ENCODE results near the gene EMP3.
A peak's percentile ranks its signal among the peaks of the same experiment; 100 is the strongest.
"Not testable (repeated sequence)": the region's sequence is repeated elsewhere in the genome, so short reads cannot be mapped to it uniquely, and the experiment has no call there.

Gene EMP3

GRCh38 chr19:48363500-48363809 is 38.1 kb downstream of the EMP3 start:
- H3K4me1 ChIP-seq (ENCODE audit: control insufficient read depth, insufficient read depth, low read length), result peaks cover 6% of the 10 kb centered on the region

GRCh38 chr19:48363810-48364597 is 38.7 kb downstream of the EMP3 start, which contains the start of the genes SYNGR4 and TMEM143:
TSS of gene SYNGR4 (plus strand) at chr19:48364367. CDS start at chr19:48365843, 1,476 bp downstream.
TSS of gene TMEM143 (minus strand) at chr19:48363940. CDS start at chr19:48363920, 20 bp downstream.
- no peaks in the 10 kb centered on the region for H3K27me3 ChIP-seq (ENCODE audit: control insufficient read depth, insufficient read depth, low read length)
- peak within 1 kb of the TSS; percentile 87 for H3K27ac ChIP-seq (ENCODE audit: low read depth, low read length)
- peak within 1 kb of the TSS; percentile 67 for H3K9ac ChIP-seq (ENCODE audit: low read depth, low read length)
- no peaks in the 10 kb centered on the region for H3K9me3 ChIP-seq (ENCODE audit: control insufficient read depth, insufficient read depth, low read length)
- H3K36me3 ChIP-seq (ENCODE audit: control insufficient read depth, insufficient read depth, low read length), result peaks cover 3% of the 10 kb centered on the region; the same call in 1 of the 2 replicates
- H3K4me1 ChIP-seq (ENCODE audit: control insufficient read depth, insufficient read depth, low read length), result peaks cover 6% of the 10 kb centered on the region
- H3K4me3 ChIP-seq (ENCODE audit: low read depth, low read length), result peak within 1 kb of the TSS; percentile 69

More at GRCh38 chr19:48363500-48363809, 38.1 kb downstream of the EMP3 start:
- H3K27me3 ChIP-seq (ENCODE audit: control insufficient read depth, insufficient read depth, low read length), result no peaks in the 10 kb centered on the region
- peaks cover 3% of the 10 kb centered on the region; the same call in 1 of the 2 replicates for H3K36me3 ChIP-seq (ENCODE audit: control insufficient read depth, insufficient read depth, low read length)
- H3K9me3 ChIP-seq (ENCODE audit: control insufficient read depth, insufficient read depth, low read length), result no peaks in the 10 kb centered on the region
- peak overlapping the region; percentile 67 for H3K9ac ChIP-seq (ENCODE audit: low read depth, low read length)
- peak overlapping the region; percentile 87 for H3K27ac ChIP-seq (ENCODE audit: low read depth, low read length)
- H3K4me3 ChIP-seq (ENCODE audit: low read depth, low read length), result peak overlapping the region; percentile 69

GRCh38 chr19:48364598-48365348 is 39.4 kb downstream of the EMP3 start:
- Histone ChIP-seq H3K9ac (ENCODE audit: low read depth, low read length) (peak overlapping the region; percentile 52), H3K4me3 (ENCODE audit: low read depth, low read length) (peak overlapping the region; percentile 50), H3K4me1 (ENCODE audit: control insufficient read depth, insufficient read depth, low read length) (peaks cover 6% of the 10 kb centered on the region), H3K9me3 (ENCODE audit: control insufficient read depth, insufficient read depth, low read length) (no peaks in the 10 kb centered on the region), H3K27ac (ENCODE audit: low read depth, low read length) (peak overlapping the region; percentile 67), H3K27me3 (ENCODE audit: control insufficient read depth, insufficient read depth, low read length) (no peaks in the 10 kb centered on the region), H3K36me3 (ENCODE audit: control insufficient read depth, insufficient read depth, low read length) (peaks cover 3% of the 10 kb centered on the region; the same call in 1 of the 2 replicates)

- Histone ChIP-seq H3K4me1 (ENCODE audit: control insufficient read depth, insufficient read depth, low read length) (peaks cover 6% of the 10 kb centered on the region), H3K27me3 (ENCODE audit: control insufficient read depth, insufficient read depth, low read length) (no peaks in the 10 kb centered on the region), H3K36me3 (ENCODE audit: control insufficient read depth, insufficient read depth, low read length) (peaks cover 3% of the 10 kb centered on the region; the same call in 1 of the 2 replicates), H3K4me3 (ENCODE audit: low read depth, low read length) (no peak overlapping the region), H3K9me3 (ENCODE audit: control insufficient read depth, insufficient read depth, low read length) (no peaks in the 10 kb centered on the region), H3K27ac (ENCODE audit: low read depth, low read length) (no peak overlapping the region), H3K9ac (ENCODE audit: low read depth, low read length) (no peak overlapping the region)
Observed at GRCh38 chr19:48365602-48366001, 40.2 kb downstream of the EMP3 start.

- no peak overlapping the region for H3K4me3 ChIP-seq (ENCODE audit: low read depth, low read length)
- H3K27ac ChIP-seq (ENCODE audit: low read depth, low read length), result no peak overlapping the region
- no peaks in the 10 kb centered on the region for H3K27me3 ChIP-seq (ENCODE audit: control insufficient read depth, insufficient read depth, low read length)
- H3K36me3 ChIP-seq (ENCODE audit: control insufficient read depth, insufficient read depth, low read length), result no peaks in the 10 kb centered on the region
- no peak overlapping the region for H3K9ac ChIP-seq (ENCODE audit: low read depth, low read length)
- H3K9me3 ChIP-seq (ENCODE audit: control insufficient read depth, insufficient read depth, low read length), result no peaks in the 10 kb centered on the region
- H3K4me1 ChIP-seq (ENCODE audit: control insufficient read depth, insufficient read depth, low read length), result peaks cover 3% of the 10 kb centered on the region
Observed at GRCh38 chr19:48367855-48368254, 42.5 kb downstream of the EMP3 start.

- Histone ChIP-seq H3K9ac (ENCODE audit: low read depth, low read length) (no peak overlapping the region), H3K27me3 (ENCODE audit: control insufficient read depth, insufficient read depth, low read length) (no peaks in the 10 kb centered on the region), H3K4me3 (ENCODE audit: low read depth, low read length) (no peak overlapping the region), H3K4me1 (ENCODE audit: control insufficient read depth, insufficient read depth, low read length) (peaks cover 3% of the 10 kb centered on the region; the same call in 1 of the 2 replicates), H3K9me3 (ENCODE audit: control insufficient read depth, insufficient read depth, low read length) (no peaks in the 10 kb centered on the region), H3K36me3 (ENCODE audit: control insufficient read depth, insufficient read depth, low read length) (no peaks in the 10 kb centered on the region), H3K27ac (ENCODE audit: low read depth, low read length) (no peak overlapping the region)
Observed at GRCh38 chr19:48368936-48369335, 43.6 kb downstream of the EMP3 start.

GRCh38 chr19:48370955-48371354 is 45.6 kb downstream of the EMP3 start:
- Histone ChIP-seq H3K9me3 (ENCODE audit: control insufficient read depth, insufficient read depth, low read length) (no peaks in the 10 kb centered on the region), H3K27ac (ENCODE audit: low read depth, low read length) (no peak overlapping the region), H3K27me3 (ENCODE audit: control insufficient read depth, insufficient read depth, low read length) (no peaks in the 10 kb centered on the region), H3K9ac (ENCODE audit: low read depth, low read length) (no peak overlapping the region), H3K4me3 (ENCODE audit: low read depth, low read length) (no peak overlapping the region), H3K36me3 (ENCODE audit: control insufficient read depth, insufficient read depth, low read length) (no peaks in the 10 kb centered on the region), H3K4me1 (ENCODE audit: control insufficient read depth, insufficient read depth, low read length) (no peaks in the 10 kb centered on the region)

GRCh38 chr19:48371367-48371766 is 46.0 kb downstream of the EMP3 start:
- H3K4me1 ChIP-seq (ENCODE audit: control insufficient read depth, insufficient read depth, low read length), result no peaks in the 10 kb centered on the region
- H3K27me3 ChIP-seq (ENCODE audit: control insufficient read depth, insufficient read depth, low read length), result no peaks in the 10 kb centered on the region
- no peaks in the 10 kb centered on the region for H3K9me3 ChIP-seq (ENCODE audit: control insufficient read depth, insufficient read depth, low read length)
- no peak overlapping the region for H3K27ac ChIP-seq (ENCODE audit: low read depth, low read length)
- H3K36me3 ChIP-seq (ENCODE audit: control insufficient read depth, insufficient read depth, low read length), result no peaks in the 10 kb centered on the region
- no peak overlapping the region for H3K9ac ChIP-seq (ENCODE audit: low read depth, low read length)
- H3K4me3 ChIP-seq (ENCODE audit: low read depth, low read length), result no peak overlapping the region

- not testable (repeated sequence) for H3K27me3 ChIP-seq (ENCODE audit: control insufficient read depth, insufficient read depth, low read length); H3K9me3 ChIP-seq (ENCODE audit: control insufficient read depth, insufficient read depth, low read length); H3K9ac ChIP-seq (ENCODE audit: low read depth, low read length); H3K36me3 ChIP-seq (ENCODE audit: control insufficient read depth, insufficient read depth, low read length); H3K4me1 ChIP-seq (ENCODE audit: control insufficient read depth, insufficient read depth, low read length); H3K4me3 ChIP-seq (ENCODE audit: low read depth, low read length); H3K27ac ChIP-seq (ENCODE audit: low read depth, low read length)
Observed at GRCh38 chr19:48371771-48372170, 46.4 kb downstream of the EMP3 start.

- H3K9ac ChIP-seq (ENCODE audit: low read depth, low read length), result no peak overlapping the region
- no peak overlapping the region for H3K4me3 ChIP-seq (ENCODE audit: low read depth, low read length)
- no peaks in the 10 kb centered on the region for H3K27me3 ChIP-seq (ENCODE audit: control insufficient read depth, insufficient read depth, low read length)
- no peaks in the 10 kb centered on the region for H3K4me1 ChIP-seq (ENCODE audit: control insufficient read depth, insufficient read depth, low read length)
- no peaks in the 10 kb centered on the region for H3K9me3 ChIP-seq (ENCODE audit: control insufficient read depth, insufficient read depth, low read length)
- no peaks in the 10 kb centered on the region for H3K36me3 ChIP-seq (ENCODE audit: control insufficient read depth, insufficient read depth, low read length)
- H3K27ac ChIP-seq (ENCODE audit: low read depth, low read length), result no peak overlapping the region
Observed at GRCh38 chr19:48372904-48373303, 47.6 kb downstream of the EMP3 start.

GRCh38 chr19:48373567-48373966 is 48.2 kb downstream of the EMP3 start:
- Histone ChIP-seq H3K9me3 (ENCODE audit: control insufficient read depth, insufficient read depth, low read length) (no peaks in the 10 kb centered on the region), H3K4me1 (ENCODE audit: control insufficient read depth, insufficient read depth, low read length) (no peaks in the 10 kb centered on the region), H3K4me3 (ENCODE audit: low read depth, low read length) (no peak overlapping the region), H3K9ac (ENCODE audit: low read depth, low read length) (no peak overlapping the region), H3K27me3 (ENCODE audit: control insufficient read depth, insufficient read depth, low read length) (no peaks in the 10 kb centered on the region), H3K27ac (ENCODE audit: low read depth, low read length) (no peak overlapping the region), H3K36me3 (ENCODE audit: control insufficient read depth, insufficient read depth, low read length) (no peaks in the 10 kb centered on the region)
